HCT116 (cell line): Measurements from ENCODE around the gene GALNT2. TPM values are rescaled to one million over a fixed set of nuclear protein-coding genes. Genes with fewer than 3 reads are reported as not detected.
A peak's percentile ranks its signal among the peaks of the same experiment; 100 is the strongest.

Experiments used
- ATAC-seq: fragments of 200-7000 bp; cut with Tn5 transposase; 2 replicates; pipeline ENCODE4 v1.9.1; 2020; ENCODE audit warnings: mild to moderate bottlenecking, moderate library complexity
- BruUV-seq: library from RNA; stranded (reverse); fragments of 400-500 nt; replicated peaks from 2 replicates; lab custom pipeline; 2021; lab: Mats Ljungman, UMichigan
- CTCF ChIA-PET: fragments of 300-600 bp; sonication (Branson Sonifier 250); formaldehyde crosslinking; loops from one replicate; lab custom pipeline; 2021; ENCODE audit warnings: antibody characterized with exemption; lab: Charles Lee
- POLR2A ChIA-PET: fragments of 300-600, 350-600 bp; sonication (Branson Sonifier 250); formaldehyde crosslinking; loops from one replicate; lab custom pipeline; 2021; ENCODE audit warnings: antibody characterized with exemption; lab: Charles Lee
- RAD21 ChIA-PET, 2 experiments: fragments of 300-600 bp; sonication (Branson Sonifier 250); formaldehyde crosslinking; loops; one replicate each; lab custom pipeline; 2023; ENCODE audit warnings: low total read pairs in 2 of 2; ENCODE audit not compliant: uncharacterized antibody in 2 of 2, unreplicated experiment in 2 of 2, low non-redundant PET in 1 of 2; lab: Charles Lee
- DNase-seq: peaks from one replicate; pipeline ENCODE4 v3.0.0-alpha.2; 2010; ENCODE audit warnings: low read depth, low spot score
- H2AFZ ChIP-seq: fragments of 200-600 bp; shearing (Covaris generic), sonication (generic); 2 replicates; pipeline ENCODE4 v1.6.1; 2017; ENCODE audit warnings: low read depth, mixed run types, mixed read lengths, antibody characterized with exemption, low read length; ENCODE audit not compliant: poor library complexity, severe bottlenecking
- H3K27ac ChIP-seq: 2 replicates; pipeline ENCODE4 v1.5.1; 2012; ENCODE audit warnings: low read depth, low read length
- H3K27me3 ChIP-seq: fragments of 200-600 bp; sonication (generic); 2 replicates; pipeline ENCODE4 v1.6.1; 2016; ENCODE audit warnings: mixed run types, low read length, mixed read lengths; ENCODE audit not compliant: insufficient read depth
- H3K36me3 ChIP-seq, 2 experiments: fragments of 200-500 bp in 1 of 2; fragments of 200-600 bp in 1 of 2; sonication (Bioruptor generic) in 1 of 2; sonication (generic) in 1 of 2; 2 replicates each; pipeline versions ENCODE4 v1.5.1 to v1.6.1; 2014 to 2016; ENCODE audit warnings: low read length in 2 of 2, inconsistent platforms in 1 of 2, mixed read lengths in 1 of 2, mixed run types in 1 of 2; ENCODE audit not compliant: insufficient read depth in 2 of 2, control insufficient read depth in 1 of 2
- H3K4me1 ChIP-seq, 2 experiments: fragments of 200-600 bp in 1 of 2; sonication (generic) in 1 of 2; 2 replicates each; pipeline versions ENCODE4 v1.5.1 to v1.6.1; 2012 to 2017; ENCODE audit warnings: low read length in 2 of 2, inconsistent platforms in 1 of 2, mild to moderate bottlenecking in 1 of 2, mixed read lengths in 1 of 2, mixed run types in 1 of 2, moderate library complexity in 1 of 2; ENCODE audit not compliant: insufficient read depth in 2 of 2, control insufficient read depth in 1 of 2
- H3K4me2 ChIP-seq: fragments of 200-600 bp; sonication (generic); 2 replicates; pipeline ENCODE4 v1.6.1; 2017; ENCODE audit warnings: mixed run types, low read length, mixed read lengths
- H3K4me3 ChIP-seq, 2 experiments: fragments of 200-600 bp in 1 of 2; sonication (generic) in 1 of 2; replicated peaks in 1 of 2; 2 replicates each; pipeline ENCODE4 v1.5.1; 2011 to 2016; ENCODE audit warnings: low read length in 2 of 2, control low read depth in 1 of 2, low read depth in 1 of 2, mild to moderate bottlenecking in 1 of 2, mixed read lengths in 1 of 2, mixed run types in 1 of 2
- H3K79me2 ChIP-seq: fragments of 200-600 bp; sonication (generic); 2 replicates; pipeline ENCODE4 v1.6.1; 2017; ENCODE audit warnings: mild to moderate bottlenecking, mixed run types, low read length, moderate library complexity, mixed read lengths; ENCODE audit not compliant: insufficient read depth
- H3K9ac ChIP-seq: fragments of 200-600 bp; sonication (generic); 2 replicates; pipeline ENCODE4 v1.6.1; 2016; ENCODE audit warnings: low read length, mixed read lengths
- H3K9me2 ChIP-seq: fragments of 200-600 bp; sonication (generic), shearing (Covaris generic); 2 replicates; pipeline ENCODE4 v1.6.1; 2017; ENCODE audit warnings: mixed run types, mild to moderate bottlenecking, moderate library complexity; ENCODE audit not compliant: insufficient read depth
- H3K9me3 ChIP-seq, 2 experiments: fragments of 200-500 bp in 1 of 2; fragments of 200-600 bp in 1 of 2; sonication (Bioruptor generic) in 1 of 2; sonication (generic) in 1 of 2; 2 replicates each; pipeline ENCODE4 v1.6.1; 2014 to 2017; ENCODE audit warnings: low read length in 2 of 2, mixed read lengths in 2 of 2, inconsistent platforms in 1 of 2, low read depth in 1 of 2, mild to moderate bottlenecking in 1 of 2, mixed run types in 1 of 2, moderate library complexity in 1 of 2; ENCODE audit not compliant: control insufficient read depth in 1 of 2, insufficient read depth in 1 of 2
- H4K20me1 ChIP-seq: fragments of 200-600 bp; sonication (generic), shearing (Covaris generic); 2 replicates; pipeline ENCODE4 v1.6.1; 2017; ENCODE audit warnings: mixed run types, mild to moderate bottlenecking, moderate library complexity; ENCODE audit not compliant: insufficient read depth
- CBX3 ChIP-seq: IDR thresholded peaks from 2 replicates; pipeline ENCODE4 v1.6.1; 2012; ENCODE audit warnings: low read depth
- CEBPB ChIP-seq: IDR thresholded peaks from 2 replicates; pipeline ENCODE4 v1.6.1; 2012; ENCODE audit warnings: low read depth
- ELF1 ChIP-seq: IDR thresholded peaks from 2 replicates; pipeline ENCODE4 v1.6.1; 2012; ENCODE audit warnings: low read depth, borderline replicate concordance
- EZH2 ChIP-seq: fragments of 200-600 bp; sonication (generic); IDR thresholded peaks from 2 replicates; pipeline ENCODE4 v1.6.1; 2017; ENCODE audit warnings: antibody characterized with exemption, mixed run types
- EZH2phosphoT487 ChIP-seq: fragments of 200-600 bp; IDR thresholded peaks from 2 replicates; pipeline ENCODE4 v1.6.1; 2018; ENCODE audit warnings: antibody characterized with exemption, borderline replicate concordance
- FOSL1 ChIP-seq: IDR thresholded peaks from 2 replicates; pipeline ENCODE4 v1.6.1; 2012; ENCODE audit warnings: low read depth
- JUND ChIP-seq: IDR thresholded peaks from 2 replicates; pipeline ENCODE4 v1.6.1; 2012
- POLR2A ChIP-seq: IDR thresholded peaks from 2 replicates; pipeline ENCODE4 v1.7.0; 2011; ENCODE audit warnings: borderline replicate concordance; ENCODE audit not compliant: insufficient read depth, insufficient read length; ENCODE audit errors: extremely low read depth
- POLR2AphosphoS5 ChIP-seq: IDR thresholded peaks from 2 replicates; pipeline ENCODE4 v1.6.1; 2011; ENCODE audit warnings: mild to moderate bottlenecking, low read depth, low read length, moderate library complexity
- RAD21 ChIP-seq: IDR thresholded peaks from 2 replicates; pipeline ENCODE4 v1.6.1; 2012; ENCODE audit warnings: low read depth, mild to moderate bottlenecking
- SIN3A ChIP-seq: IDR thresholded peaks from 2 replicates; pipeline ENCODE4 v1.6.1; 2012; ENCODE audit warnings: low read depth
- SP1 ChIP-seq: IDR thresholded peaks from 2 replicates; pipeline ENCODE4 v1.6.1; 2012; ENCODE audit warnings: low read depth
- SRF ChIP-seq: IDR thresholded peaks from 2 replicates; pipeline ENCODE4 v1.6.1; 2012; ENCODE audit warnings: low read depth
- TCF7L2 ChIP-seq: IDR thresholded peaks from 2 replicates; pipeline ENCODE4 v1.7.0; 2011; ENCODE audit warnings: borderline replicate concordance, inconsistent platforms; ENCODE audit not compliant: insufficient read depth, insufficient read length; ENCODE audit errors: extremely low read depth
- YY1 ChIP-seq: IDR thresholded peaks from 2 replicates; pipeline ENCODE4 v1.6.1; 2011; ENCODE audit warnings: low read length, low read depth, moderate library complexity, mild to moderate bottlenecking; ENCODE audit not compliant: insufficient replicate concordance; ENCODE audit errors: extremely low read depth
- intact Hi-C: fragments of 100-400 bp; cut with micrococcal nuclease; formaldehyde crosslinking; loops from 2 replicates; pipeline ENCODE4 v1.10.0; 2022
- total RNA-seq: library from RNA; stranded (reverse); gene quantifications from one replicate; pipeline ENCODE4 v1.2.1, GENCODE V29; 2021; ENCODE audit not compliant: unreplicated experiment
- TF ChIP-seq, protein P1 (sequence below): IDR thresholded peaks from 2 replicates; pipeline ENCODE4 v1.6.1; 2012; ENCODE audit warnings: low read depth
- TF ChIP-seq, protein P2 (sequence below), 3 experiments: fragments of 200-600 bp in 1 of 3; sonication (generic) in 1 of 3; IDR thresholded peaks in 2 of 3; conservative IDR thresholded peaks in 1 of 3; 2 replicates each; pipeline ENCODE4 v1.5.1; 2012 to 2017; ENCODE audit warnings: low read depth in 2 of 3, low read length in 2 of 3, antibody characterized with exemption in 1 of 3, borderline replicate concordance in 1 of 3, control low read depth in 1 of 3, mild to moderate bottlenecking in 1 of 3, mixed read lengths in 1 of 3, mixed run types in 1 of 3, moderate library complexity in 1 of 3; ENCODE audit not compliant: insufficient read depth in 1 of 3
- TF ChIP-seq, protein P3 (sequence below): IDR thresholded peaks from 2 replicates; pipeline ENCODE4 v1.6.1; 2011; ENCODE audit warnings: mild to moderate bottlenecking, low read length, moderate library complexity; ENCODE audit not compliant: insufficient replicate concordance; ENCODE audit errors: extremely low read depth
- TF ChIP-seq, protein P4 (sequence below): IDR thresholded peaks from 2 replicates; pipeline ENCODE4 v1.6.1; 2012

The GALNT2 gene
- total RNA-seq, 1 experiment from 2014 or later, result 40.8 TPM

DNA sequence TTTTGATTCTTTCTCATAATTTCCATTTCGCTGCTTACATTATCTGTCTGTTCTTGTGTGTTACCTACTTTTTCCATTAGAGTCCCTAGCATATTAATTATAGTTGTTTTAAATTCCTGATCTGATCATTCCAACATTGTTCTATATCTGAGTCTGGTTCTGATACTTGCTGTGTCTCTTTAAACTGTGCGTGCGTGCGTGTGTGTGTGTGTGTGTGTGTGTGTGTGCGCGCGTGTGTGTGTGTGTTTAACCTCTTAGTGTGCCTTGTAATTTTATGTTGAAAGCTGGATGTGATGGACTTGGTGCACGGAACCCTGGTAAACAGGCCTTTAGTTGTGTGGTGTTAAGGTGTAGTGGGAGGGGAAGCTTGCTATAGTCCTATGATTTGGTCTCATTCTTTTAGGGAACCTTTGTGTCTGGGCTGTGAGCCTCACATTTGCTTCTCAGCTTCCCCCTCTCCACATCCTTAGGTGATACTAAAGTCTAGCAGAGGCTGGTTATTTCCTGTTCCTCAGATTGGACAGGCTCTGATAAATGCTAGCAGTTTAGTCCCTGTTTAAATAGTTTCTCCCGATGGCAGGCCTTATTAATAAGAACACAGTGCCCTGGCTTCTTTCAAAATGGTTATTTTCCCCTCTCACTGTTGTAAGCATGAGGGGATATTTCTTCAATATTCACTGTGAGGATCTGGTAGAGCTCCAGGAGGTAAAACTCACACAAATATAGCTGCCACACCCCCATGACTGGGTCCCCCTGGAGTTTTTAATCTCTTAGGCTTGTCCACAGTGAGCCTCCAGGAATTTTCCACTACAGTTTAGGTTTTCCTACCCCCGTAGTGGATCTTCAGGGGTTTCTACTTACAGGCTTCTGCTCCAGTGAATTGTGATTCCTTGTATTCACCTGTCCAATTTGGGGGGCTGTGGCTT is 118.3 kb downstream of the GALNT2 start:
- no peaks in the 10 kb centered on the region for H3K36me3 ChIP-seq
- DNase-seq (no peak), ATAC-seq (0 out of 2 replicates have a peak, but pooled peaks have one; percentile 6)
- no peak overlapping the region for H3K4me3 ChIP-seq
- H3K9ac ChIP-seq, result no peak overlapping the region
- BruUV-seq, result no TSS peak
- H2AFZ ChIP-seq, result no peak overlapping the region
- H3K27ac ChIP-seq, result no peak overlapping the region
- POLR2A ChIA-PET, result no interaction called here
- peak overlapping the region; percentile 54 for H3K4me2 ChIP-seq
- RAD21 ChIA-PET, result interaction anchor here in 1 of 2 experiments (0.7 kb wide), 1 partner anchor 124 kb away, joined by 3 read pairs; no protein-coding TSS in a partner anchor
- H4K20me1 ChIP-seq, result no peaks in the 10 kb centered on the region
- no peaks in the 10 kb centered on the region for H3K9me2 ChIP-seq
- H3K9me3 ChIP-seq, result no peaks in the 10 kb centered on the region
- CTCF ChIA-PET, result no interaction called here
- peaks cover 18 to 21% of the 10 kb centered on the region in 2 experiments for H3K4me1 ChIP-seq
- no peaks in the 10 kb centered on the region for H3K27me3 ChIP-seq
- H3K79me2 ChIP-seq, result no peaks in the 10 kb centered on the region; the same call in 1 of the 2 replicates
- intact Hi-C loops, result no loop called here
- TF ChIP-seq, protein P1, sequence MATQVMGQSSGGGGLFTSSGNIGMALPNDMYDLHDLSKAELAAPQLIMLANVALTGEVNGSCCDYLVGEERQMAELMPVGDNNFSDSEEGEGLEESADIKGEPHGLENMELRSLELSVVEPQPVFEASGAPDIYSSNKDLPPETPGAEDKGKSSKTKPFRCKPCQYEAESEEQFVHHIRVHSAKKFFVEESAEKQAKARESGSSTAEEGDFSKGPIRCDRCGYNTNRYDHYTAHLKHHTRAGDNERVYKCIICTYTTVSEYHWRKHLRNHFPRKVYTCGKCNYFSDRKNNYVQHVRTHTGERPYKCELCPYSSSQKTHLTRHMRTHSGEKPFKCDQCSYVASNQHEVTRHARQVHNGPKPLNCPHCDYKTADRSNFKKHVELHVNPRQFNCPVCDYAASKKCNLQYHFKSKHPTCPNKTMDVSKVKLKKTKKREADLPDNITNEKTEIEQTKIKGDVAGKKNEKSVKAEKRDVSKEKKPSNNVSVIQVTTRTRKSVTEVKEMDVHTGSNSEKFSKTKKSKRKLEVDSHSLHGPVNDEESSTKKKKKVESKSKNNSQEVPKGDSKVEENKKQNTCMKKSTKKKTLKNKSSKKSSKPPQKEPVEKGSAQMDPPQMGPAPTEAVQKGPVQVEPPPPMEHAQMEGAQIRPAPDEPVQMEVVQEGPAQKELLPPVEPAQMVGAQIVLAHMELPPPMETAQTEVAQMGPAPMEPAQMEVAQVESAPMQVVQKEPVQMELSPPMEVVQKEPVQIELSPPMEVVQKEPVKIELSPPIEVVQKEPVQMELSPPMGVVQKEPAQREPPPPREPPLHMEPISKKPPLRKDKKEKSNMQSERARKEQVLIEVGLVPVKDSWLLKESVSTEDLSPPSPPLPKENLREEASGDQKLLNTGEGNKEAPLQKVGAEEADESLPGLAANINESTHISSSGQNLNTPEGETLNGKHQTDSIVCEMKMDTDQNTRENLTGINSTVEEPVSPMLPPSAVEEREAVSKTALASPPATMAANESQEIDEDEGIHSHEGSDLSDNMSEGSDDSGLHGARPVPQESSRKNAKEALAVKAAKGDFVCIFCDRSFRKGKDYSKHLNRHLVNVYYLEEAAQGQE, result no peak
- TF ChIP-seq CEBPB, result no peak
- TF ChIP-seq JUND, result no peak
- no peak for TF ChIP-seq CBX3
- TF ChIP-seq ELF1, result no peak
- TF ChIP-seq, protein P2, sequence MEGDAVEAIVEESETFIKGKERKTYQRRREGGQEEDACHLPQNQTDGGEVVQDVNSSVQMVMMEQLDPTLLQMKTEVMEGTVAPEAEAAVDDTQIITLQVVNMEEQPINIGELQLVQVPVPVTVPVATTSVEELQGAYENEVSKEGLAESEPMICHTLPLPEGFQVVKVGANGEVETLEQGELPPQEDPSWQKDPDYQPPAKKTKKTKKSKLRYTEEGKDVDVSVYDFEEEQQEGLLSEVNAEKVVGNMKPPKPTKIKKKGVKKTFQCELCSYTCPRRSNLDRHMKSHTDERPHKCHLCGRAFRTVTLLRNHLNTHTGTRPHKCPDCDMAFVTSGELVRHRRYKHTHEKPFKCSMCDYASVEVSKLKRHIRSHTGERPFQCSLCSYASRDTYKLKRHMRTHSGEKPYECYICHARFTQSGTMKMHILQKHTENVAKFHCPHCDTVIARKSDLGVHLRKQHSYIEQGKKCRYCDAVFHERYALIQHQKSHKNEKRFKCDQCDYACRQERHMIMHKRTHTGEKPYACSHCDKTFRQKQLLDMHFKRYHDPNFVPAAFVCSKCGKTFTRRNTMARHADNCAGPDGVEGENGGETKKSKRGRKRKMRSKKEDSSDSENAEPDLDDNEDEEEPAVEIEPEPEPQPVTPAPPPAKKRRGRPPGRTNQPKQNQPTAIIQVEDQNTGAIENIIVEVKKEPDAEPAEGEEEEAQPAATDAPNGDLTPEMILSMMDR (IDR thresholded peaks at IDR 0.05 in 2 of 3, conservative IDR thresholded peaks at IDR 0.05 in 1 of 3; ENCODE audit: borderline replicate concordance in 1 of 3, insufficient read depth in 1 of 3, low read depth in 2 of 3, low read length in 2 of 3), result no peak
- TF ChIP-seq SIN3A, result no peak
- no peak for TF ChIP-seq SP1
- no peak for TF ChIP-seq POLR2A
- TF ChIP-seq YY1, result no peak
- TF ChIP-seq POLR2AphosphoS5, result no peak
- TF ChIP-seq EZH2phosphoT487, result no peak
- TF ChIP-seq, protein P3, sequence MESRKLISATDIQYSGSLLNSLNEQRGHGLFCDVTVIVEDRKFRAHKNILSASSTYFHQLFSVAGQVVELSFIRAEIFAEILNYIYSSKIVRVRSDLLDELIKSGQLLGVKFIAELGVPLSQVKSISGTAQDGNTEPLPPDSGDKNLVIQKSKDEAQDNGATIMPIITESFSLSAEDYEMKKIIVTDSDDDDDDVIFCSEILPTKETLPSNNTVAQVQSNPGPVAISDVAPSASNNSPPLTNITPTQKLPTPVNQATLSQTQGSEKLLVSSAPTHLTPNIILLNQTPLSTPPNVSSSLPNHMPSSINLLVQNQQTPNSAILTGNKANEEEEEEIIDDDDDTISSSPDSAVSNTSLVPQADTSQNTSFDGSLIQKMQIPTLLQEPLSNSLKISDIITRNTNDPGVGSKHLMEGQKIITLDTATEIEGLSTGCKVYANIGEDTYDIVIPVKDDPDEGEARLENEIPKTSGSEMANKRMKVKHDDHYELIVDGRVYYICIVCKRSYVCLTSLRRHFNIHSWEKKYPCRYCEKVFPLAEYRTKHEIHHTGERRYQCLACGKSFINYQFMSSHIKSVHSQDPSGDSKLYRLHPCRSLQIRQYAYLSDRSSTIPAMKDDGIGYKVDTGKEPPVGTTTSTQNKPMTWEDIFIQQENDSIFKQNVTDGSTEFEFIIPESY, result no peak
- TF ChIP-seq RAD21, result no peak
- no peak for TF ChIP-seq SRF
- TF ChIP-seq FOSL1, result no peak
- no peak for TF ChIP-seq TCF7L2
- TF ChIP-seq EZH2, result no peak
- TF ChIP-seq, protein P4, sequence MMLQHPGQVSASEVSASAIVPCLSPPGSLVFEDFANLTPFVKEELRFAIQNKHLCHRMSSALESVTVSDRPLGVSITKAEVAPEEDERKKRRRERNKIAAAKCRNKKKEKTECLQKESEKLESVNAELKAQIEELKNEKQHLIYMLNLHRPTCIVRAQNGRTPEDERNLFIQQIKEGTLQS, result no peak
